WTC11 (cell line): ENCODE measurements around the gene PRKCE. TPM values are rescaled to one million over a fixed set of nuclear protein-coding genes. Genes with fewer than 3 reads are reported as not detected.

Experiments used
- ATAC-seq: fragments of 200-7000 bp; cut with Tn5 transposase; 2 replicates; pipeline ENCODE4 v1.10.0; 2021; ENCODE audit warnings: mild to moderate bottlenecking, moderate library complexity
- CTCF ChIA-PET: fragments of 300-600 bp; sonication (Branson Sonifier 250); formaldehyde crosslinking; loops from one replicate; lab custom pipeline; 2021; ENCODE audit warnings: antibody characterized with exemption; lab: Charles Lee
- POLR2A ChIA-PET: fragments of 350-600 bp; sonication (Branson Sonifier 250); formaldehyde crosslinking; loops from one replicate; lab custom pipeline; 2021; ENCODE audit warnings: antibody characterized with exemption; lab: Charles Lee
- DNase-seq: peaks from one replicate; pipeline ENCODE4 v3.0.0; 2021; ENCODE audit warnings: low spot score
- H3K27ac Mint-ChIP-seq: 2 replicates; pipeline ENCODE4 v1.8.0; 2021; ENCODE audit warnings: mixed read lengths
- H3K27me3 Mint-ChIP-seq: 2 replicates; pipeline ENCODE4 v1.8.0; 2021; ENCODE audit warnings: low read depth, mild to moderate bottlenecking, moderate library complexity, mixed read lengths
- H3K36me3 Mint-ChIP-seq: 2 replicates; pipeline ENCODE4 v1.8.0; 2021; ENCODE audit warnings: mixed read lengths
- H3K4me1 Mint-ChIP-seq: 2 replicates; pipeline ENCODE4 v1.8.0; 2022; ENCODE audit warnings: mixed read lengths
- H3K4me3 Mint-ChIP-seq: 2 replicates; pipeline ENCODE4 v1.8.0; 2021; ENCODE audit warnings: mild to moderate bottlenecking, moderate library complexity, mixed read lengths
- H3K9me3 Mint-ChIP-seq: 2 replicates; pipeline ENCODE4 v1.8.0; 2021; ENCODE audit warnings: mixed read lengths
- CBFB ChIP-seq: sonication (generic); formaldehyde crosslinking; IDR thresholded peaks from 2 replicates; pipeline ENCODE4 v1.8.1; 2022; ENCODE audit warnings: mild to moderate bottlenecking, low read depth, missing genetic modification reagents
- ELF4 ChIP-seq: sonication (generic); formaldehyde crosslinking; IDR thresholded peaks from 2 replicates; pipeline ENCODE4 v1.8.1; 2022; ENCODE audit warnings: low read depth, mild to moderate bottlenecking, moderate library complexity, missing genetic modification reagents
- FOXP1 ChIP-seq: sonication (generic); formaldehyde crosslinking; IDR thresholded peaks from 2 replicates; pipeline ENCODE4 v1.8.0; 2022; ENCODE audit warnings: missing genetic modification reagents, mild to moderate bottlenecking, moderate library complexity, borderline replicate concordance
- GRHL2 ChIP-seq: fragments of 250-450 bp; sonication (Bioruptor Pico); IDR thresholded peaks from 2 replicates; pipeline ENCODE4 v1.8.0; 2022; ENCODE audit warnings: mild to moderate bottlenecking, moderate library complexity; ENCODE audit not compliant: insufficient replicate concordance, severe bottlenecking
- HMGA2 ChIP-seq: fragments of 250-450 bp; sonication (Bioruptor Pico); IDR thresholded peaks from 2 replicates; pipeline ENCODE4 v1.4.0; 2021; ENCODE audit warnings: mild to moderate bottlenecking, moderate library complexity
- NFATC4 ChIP-seq: fragments of 250-450 bp; sonication (Bioruptor Pico); IDR thresholded peaks from 2 replicates; pipeline ENCODE4 v1.9.0; 2021; ENCODE audit warnings: mild to moderate bottlenecking
- NR2C2 ChIP-seq: sonication (generic); formaldehyde crosslinking; IDR thresholded peaks from 2 replicates; pipeline ENCODE4 v1.8.0; 2022; ENCODE audit warnings: mild to moderate bottlenecking, missing genetic modification reagents
- OVOL2 ChIP-seq: fragments of 250-450 bp; sonication (Bioruptor Pico); IDR thresholded peaks from 2 replicates; pipeline ENCODE4 v1.9.0; 2021; ENCODE audit warnings: mild to moderate bottlenecking, borderline replicate concordance
- RELA ChIP-seq: sonication (generic); formaldehyde crosslinking; IDR thresholded peaks from 2 replicates; pipeline ENCODE4 v1.8.1; 2022; ENCODE audit warnings: missing genetic modification reagents, mild to moderate bottlenecking, borderline replicate concordance
- RORB ChIP-seq: fragments of 250-450 bp; sonication (Bioruptor Pico); IDR thresholded peaks from 2 replicates; pipeline ENCODE4 v1.9.0; 2021; ENCODE audit warnings: mild to moderate bottlenecking
- SOX15 ChIP-seq: fragments of 250-450 bp; sonication (Bioruptor Pico); IDR thresholded peaks from 2 replicates; pipeline ENCODE4 v1.9.0; 2021; ENCODE audit warnings: mild to moderate bottlenecking
- TCF7 ChIP-seq: sonication (generic); formaldehyde crosslinking; IDR thresholded peaks from 2 replicates; pipeline ENCODE4 v1.8.0; 2022; ENCODE audit warnings: mild to moderate bottlenecking, low read depth, missing genetic modification reagents, moderate library complexity
- TEAD1 ChIP-seq: sonication (generic); formaldehyde crosslinking; IDR thresholded peaks from 2 replicates; pipeline ENCODE4 v1.8.0; 2022; ENCODE audit warnings: mild to moderate bottlenecking, missing genetic modification reagents
- TEAD4 ChIP-seq: sonication (generic); formaldehyde crosslinking; IDR thresholded peaks from 2 replicates; pipeline ENCODE4 v1.8.0; 2022; ENCODE audit warnings: mild to moderate bottlenecking, missing genetic modification reagents
- ZNF396 ChIP-seq: fragments of 250-450 bp; sonication (Bioruptor Pico); IDR thresholded peaks from 2 replicates; pipeline ENCODE4 v1.8.0; 2021; ENCODE audit warnings: mild to moderate bottlenecking, moderate library complexity, borderline replicate concordance
- ZNF416 ChIP-seq: fragments of 250-450 bp; sonication (Bioruptor Pico); IDR thresholded peaks from 2 replicates; pipeline ENCODE4 v1.9.0; 2021; ENCODE audit warnings: mild to moderate bottlenecking, inconsistent platforms
- ZNF423 ChIP-seq: fragments of 250-450 bp; sonication (Bioruptor Pico); IDR thresholded peaks from 2 replicates; pipeline ENCODE4 v2.1.2; 2022; ENCODE audit warnings: mild to moderate bottlenecking, moderate library complexity
- ZNF671 ChIP-seq: fragments of 250-450 bp; sonication (Bioruptor Pico); IDR thresholded peaks from 2 replicates; pipeline ENCODE4 v1.8.0; 2021; ENCODE audit warnings: mild to moderate bottlenecking
- total RNA-seq: library from RNA; stranded (reverse); gene quantifications from 3 replicates; pipeline ENCODE4 v1.2.3, GENCODE V29; 2021
- TF ChIP-seq, protein P1 (sequence below): fragments of 250-450 bp; sonication (Bioruptor Pico); IDR thresholded peaks from 2 replicates; pipeline ENCODE4 v1.9.0; 2021; ENCODE audit warnings: mild to moderate bottlenecking
- TF ChIP-seq, protein P2 (sequence below): fragments of 200-600 bp; IDR thresholded peaks from 2 replicates; pipeline ENCODE4 v1.8.0; 2022; ENCODE audit warnings: antibody characterized with exemption
- TF ChIP-seq, protein P3 (sequence below): sonication (generic); formaldehyde crosslinking; IDR thresholded peaks from 2 replicates; pipeline ENCODE4 v1.8.1; 2023; ENCODE audit warnings: mild to moderate bottlenecking, missing genetic modification reagents, borderline replicate concordance
- TF ChIP-seq, protein P4 (sequence below): fragments of 250-450 bp; sonication (Bioruptor Pico); IDR thresholded peaks from 2 replicates; pipeline ENCODE4 v1.9.0; 2021; ENCODE audit warnings: mild to moderate bottlenecking
- TF ChIP-seq, protein P5 (sequence below): sonication (generic); formaldehyde crosslinking; IDR thresholded peaks from 2 replicates; pipeline ENCODE4 v1.8.1; 2023; ENCODE audit warnings: mild to moderate bottlenecking, moderate library complexity, missing genetic modification reagents
- TF ChIP-seq, protein P6 (sequence below): sonication (generic); formaldehyde crosslinking; conservative IDR thresholded peaks from 2 replicates; pipeline ENCODE4 v1.8.1; 2022; ENCODE audit warnings: mild to moderate bottlenecking, missing genetic modification reagents

The PRKCE gene
- total RNA-seq, 1 experiment from 2014 or later = 5.8 TPM

DNA sequence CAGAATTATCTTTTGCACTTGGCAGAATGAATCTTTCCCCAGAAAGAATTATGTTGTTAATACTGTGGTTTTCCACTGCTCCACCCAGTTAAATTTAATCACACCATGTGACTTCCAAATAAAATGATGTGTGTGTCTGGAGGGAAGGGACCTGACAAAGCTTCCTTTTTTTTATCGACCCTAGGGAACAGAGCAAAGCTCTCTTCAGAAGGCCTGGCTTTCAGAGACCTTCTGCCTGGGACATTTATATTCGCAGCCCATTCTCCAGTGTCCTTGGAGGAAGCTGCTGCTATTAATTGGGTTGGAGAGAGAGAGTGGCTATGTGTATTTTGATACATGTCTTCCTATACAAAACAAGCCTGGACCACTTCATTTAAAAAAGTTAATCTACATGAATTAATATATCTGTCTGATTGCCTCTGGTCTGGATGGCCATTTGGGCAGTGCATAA is 233.7 kb downstream of the PRKCE start:
- Mint-ChIP-seq H3K36me3 (no peaks in the 10 kb centered on the region), H3K4me3 (no peak overlapping the region), H3K27me3 (no peaks in the 10 kb centered on the region; the same call in 1 of the 2 replicates), H3K4me1 (peaks cover 15% of the 10 kb centered on the region), H3K27ac (no peak overlapping the region), H3K9me3 (no peaks in the 10 kb centered on the region)
- ATAC-seq (no peak), DNase-seq (no peak)
- CTCF ChIA-PET = interaction anchor here (1.3 kb wide), 1 partner anchor 107 kb away, joined by 3 read pairs; no protein-coding TSS in a partner anchor
- POLR2A ChIA-PET = no interaction called here
- TF ChIP-seq ZNF416 (CRISPR knock-in tag) (no peak), CBFB (CRISPR knock-in tag) (no peak), NFATC4 (CRISPR knock-in tag) (no peak), ZNF396 (CRISPR knock-in tag) (no peak), TEAD1 (CRISPR knock-in tag) (no peak), FOXP1 (CRISPR knock-in tag) (no peak), TEAD4 (CRISPR knock-in tag) (no peak), ZNF423 (no peak)
- TF ChIP-seq, protein P1, sequence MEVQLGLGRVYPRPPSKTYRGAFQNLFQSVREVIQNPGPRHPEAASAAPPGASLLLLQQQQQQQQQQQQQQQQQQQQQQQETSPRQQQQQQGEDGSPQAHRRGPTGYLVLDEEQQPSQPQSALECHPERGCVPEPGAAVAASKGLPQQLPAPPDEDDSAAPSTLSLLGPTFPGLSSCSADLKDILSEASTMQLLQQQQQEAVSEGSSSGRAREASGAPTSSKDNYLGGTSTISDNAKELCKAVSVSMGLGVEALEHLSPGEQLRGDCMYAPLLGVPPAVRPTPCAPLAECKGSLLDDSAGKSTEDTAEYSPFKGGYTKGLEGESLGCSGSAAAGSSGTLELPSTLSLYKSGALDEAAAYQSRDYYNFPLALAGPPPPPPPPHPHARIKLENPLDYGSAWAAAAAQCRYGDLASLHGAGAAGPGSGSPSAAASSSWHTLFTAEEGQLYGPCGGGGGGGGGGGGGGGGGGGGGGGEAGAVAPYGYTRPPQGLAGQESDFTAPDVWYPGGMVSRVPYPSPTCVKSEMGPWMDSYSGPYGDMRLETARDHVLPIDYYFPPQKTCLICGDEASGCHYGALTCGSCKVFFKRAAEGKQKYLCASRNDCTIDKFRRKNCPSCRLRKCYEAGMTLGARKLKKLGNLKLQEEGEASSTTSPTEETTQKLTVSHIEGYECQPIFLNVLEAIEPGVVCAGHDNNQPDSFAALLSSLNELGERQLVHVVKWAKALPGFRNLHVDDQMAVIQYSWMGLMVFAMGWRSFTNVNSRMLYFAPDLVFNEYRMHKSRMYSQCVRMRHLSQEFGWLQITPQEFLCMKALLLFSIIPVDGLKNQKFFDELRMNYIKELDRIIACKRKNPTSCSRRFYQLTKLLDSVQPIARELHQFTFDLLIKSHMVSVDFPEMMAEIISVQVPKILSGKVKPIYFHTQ = no peak
- TF ChIP-seq, protein P2, sequence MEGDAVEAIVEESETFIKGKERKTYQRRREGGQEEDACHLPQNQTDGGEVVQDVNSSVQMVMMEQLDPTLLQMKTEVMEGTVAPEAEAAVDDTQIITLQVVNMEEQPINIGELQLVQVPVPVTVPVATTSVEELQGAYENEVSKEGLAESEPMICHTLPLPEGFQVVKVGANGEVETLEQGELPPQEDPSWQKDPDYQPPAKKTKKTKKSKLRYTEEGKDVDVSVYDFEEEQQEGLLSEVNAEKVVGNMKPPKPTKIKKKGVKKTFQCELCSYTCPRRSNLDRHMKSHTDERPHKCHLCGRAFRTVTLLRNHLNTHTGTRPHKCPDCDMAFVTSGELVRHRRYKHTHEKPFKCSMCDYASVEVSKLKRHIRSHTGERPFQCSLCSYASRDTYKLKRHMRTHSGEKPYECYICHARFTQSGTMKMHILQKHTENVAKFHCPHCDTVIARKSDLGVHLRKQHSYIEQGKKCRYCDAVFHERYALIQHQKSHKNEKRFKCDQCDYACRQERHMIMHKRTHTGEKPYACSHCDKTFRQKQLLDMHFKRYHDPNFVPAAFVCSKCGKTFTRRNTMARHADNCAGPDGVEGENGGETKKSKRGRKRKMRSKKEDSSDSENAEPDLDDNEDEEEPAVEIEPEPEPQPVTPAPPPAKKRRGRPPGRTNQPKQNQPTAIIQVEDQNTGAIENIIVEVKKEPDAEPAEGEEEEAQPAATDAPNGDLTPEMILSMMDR = no peak
- TF ChIP-seq, protein P3, sequence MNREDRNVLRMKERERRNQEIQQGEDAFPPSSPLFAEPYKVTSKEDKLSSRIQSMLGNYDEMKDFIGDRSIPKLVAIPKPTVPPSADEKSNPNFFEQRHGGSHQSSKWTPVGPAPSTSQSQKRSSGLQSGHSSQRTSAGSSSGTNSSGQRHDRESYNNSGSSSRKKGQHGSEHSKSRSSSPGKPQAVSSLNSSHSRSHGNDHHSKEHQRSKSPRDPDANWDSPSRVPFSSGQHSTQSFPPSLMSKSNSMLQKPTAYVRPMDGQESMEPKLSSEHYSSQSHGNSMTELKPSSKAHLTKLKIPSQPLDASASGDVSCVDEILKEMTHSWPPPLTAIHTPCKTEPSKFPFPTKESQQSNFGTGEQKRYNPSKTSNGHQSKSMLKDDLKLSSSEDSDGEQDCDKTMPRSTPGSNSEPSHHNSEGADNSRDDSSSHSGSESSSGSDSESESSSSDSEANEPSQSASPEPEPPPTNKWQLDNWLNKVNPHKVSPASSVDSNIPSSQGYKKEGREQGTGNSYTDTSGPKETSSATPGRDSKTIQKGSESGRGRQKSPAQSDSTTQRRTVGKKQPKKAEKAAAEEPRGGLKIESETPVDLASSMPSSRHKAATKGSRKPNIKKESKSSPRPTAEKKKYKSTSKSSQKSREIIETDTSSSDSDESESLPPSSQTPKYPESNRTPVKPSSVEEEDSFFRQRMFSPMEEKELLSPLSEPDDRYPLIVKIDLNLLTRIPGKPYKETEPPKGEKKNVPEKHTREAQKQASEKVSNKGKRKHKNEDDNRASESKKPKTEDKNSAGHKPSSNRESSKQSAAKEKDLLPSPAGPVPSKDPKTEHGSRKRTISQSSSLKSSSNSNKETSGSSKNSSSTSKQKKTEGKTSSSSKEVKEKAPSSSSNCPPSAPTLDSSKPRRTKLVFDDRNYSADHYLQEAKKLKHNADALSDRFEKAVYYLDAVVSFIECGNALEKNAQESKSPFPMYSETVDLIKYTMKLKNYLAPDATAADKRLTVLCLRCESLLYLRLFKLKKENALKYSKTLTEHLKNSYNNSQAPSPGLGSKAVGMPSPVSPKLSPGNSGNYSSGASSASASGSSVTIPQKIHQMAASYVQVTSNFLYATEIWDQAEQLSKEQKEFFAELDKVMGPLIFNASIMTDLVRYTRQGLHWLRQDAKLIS (CRISPR knock-in tag) = no peak

DNA sequence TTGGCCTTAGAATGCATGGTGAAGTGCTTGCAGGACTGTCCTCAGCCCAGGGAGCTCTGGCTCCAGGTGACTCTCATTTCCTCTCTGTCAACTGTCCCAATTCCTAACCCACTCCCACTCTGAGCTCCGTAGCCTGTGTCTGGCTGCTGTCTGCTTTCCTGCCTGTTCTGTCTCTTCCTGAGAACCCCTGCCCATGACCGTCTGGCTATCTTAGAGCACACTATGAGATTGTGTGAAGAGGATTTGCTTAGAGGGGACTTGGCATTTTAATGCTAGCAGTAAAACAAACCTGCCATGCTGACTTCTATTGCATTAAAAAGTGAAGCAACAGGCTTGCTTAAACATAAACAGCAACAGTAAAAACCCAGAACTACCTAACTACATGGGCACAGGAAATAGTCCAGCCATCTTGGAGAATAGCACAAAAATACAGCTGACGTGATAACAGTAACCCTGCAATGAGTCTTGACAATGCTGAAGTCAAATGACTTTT is 234.7 kb downstream of the PRKCE start:
- ChIA-PET POLR2A (no interaction called here), CTCF (no interaction called here)
- TF ChIP-seq, protein P4, sequence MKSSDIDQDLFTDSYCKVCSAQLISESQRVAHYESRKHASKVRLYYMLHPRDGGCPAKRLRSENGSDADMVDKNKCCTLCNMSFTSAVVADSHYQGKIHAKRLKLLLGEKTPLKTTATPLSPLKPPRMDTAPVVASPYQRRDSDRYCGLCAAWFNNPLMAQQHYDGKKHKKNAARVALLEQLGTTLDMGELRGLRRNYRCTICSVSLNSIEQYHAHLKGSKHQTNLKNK (CRISPR knock-in tag) = no peak
- TF ChIP-seq RELA (CRISPR knock-in tag) (no peak), TCF7 (CRISPR knock-in tag) (no peak), RORB (CRISPR knock-in tag) (no peak), ZNF671 (CRISPR knock-in tag) (no peak), NR2C2 (no peak), SOX15 (CRISPR knock-in tag) (no peak), GRHL2 (CRISPR knock-in tag) (no peak), HMGA2 (no peak), ZNF396 (CRISPR knock-in tag) (no peak), ELF4 (CRISPR knock-in tag) (no peak), OVOL2 (no peak)
- TF ChIP-seq, protein P5, sequence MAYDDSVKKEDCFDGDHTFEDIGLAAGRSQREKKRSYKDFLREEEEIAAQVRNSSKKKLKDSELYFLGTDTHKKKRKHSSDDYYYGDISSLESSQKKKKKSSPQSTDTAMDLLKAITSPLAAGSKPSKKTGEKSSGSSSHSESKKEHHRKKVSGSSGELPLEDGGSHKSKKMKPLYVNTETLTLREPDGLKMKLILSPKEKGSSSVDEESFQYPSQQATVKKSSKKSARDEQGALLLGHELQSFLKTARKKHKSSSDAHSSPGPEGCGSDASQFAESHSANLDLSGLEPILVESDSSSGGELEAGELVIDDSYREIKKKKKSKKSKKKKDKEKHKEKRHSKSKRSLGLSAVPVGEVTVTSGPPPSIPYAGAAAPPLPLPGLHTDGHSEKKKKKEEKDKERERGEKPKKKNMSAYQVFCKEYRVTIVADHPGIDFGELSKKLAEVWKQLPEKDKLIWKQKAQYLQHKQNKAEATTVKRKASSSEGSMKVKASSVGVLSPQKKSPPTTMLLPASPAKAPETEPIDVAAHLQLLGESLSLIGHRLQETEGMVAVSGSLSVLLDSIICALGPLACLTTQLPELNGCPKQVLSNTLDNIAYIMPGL (CRISPR knock-in tag) = no peak
- TF ChIP-seq, protein P6, sequence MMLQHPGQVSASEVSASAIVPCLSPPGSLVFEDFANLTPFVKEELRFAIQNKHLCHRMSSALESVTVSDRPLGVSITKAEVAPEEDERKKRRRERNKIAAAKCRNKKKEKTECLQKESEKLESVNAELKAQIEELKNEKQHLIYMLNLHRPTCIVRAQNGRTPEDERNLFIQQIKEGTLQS (CRISPR knock-in tag) = no peak

More for the DNA sequence above, 234.7 kb downstream of the PRKCE start:
- no peaks in the 10 kb centered on the region for H3K9me3 Mint-ChIP-seq
- H3K4me3 Mint-ChIP-seq = no peak overlapping the region
- no peaks in the 10 kb centered on the region for H3K36me3 Mint-ChIP-seq
- no peaks in the 10 kb centered on the region; the same call in 1 of the 2 replicates for H3K27me3 Mint-ChIP-seq
- H3K27ac Mint-ChIP-seq = no peak overlapping the region; the same call in 1 of the 2 replicates
- DNase-seq = no peak
- ATAC-seq = no peak
- H3K4me1 Mint-ChIP-seq = peaks cover 15% of the 10 kb centered on the region
